HG03025 (cell line): Measurements from ENCODE around the gene STPG3.
"Not testable (repeated sequence)": the region's sequence is repeated elsewhere in the genome, so short reads cannot be mapped to it uniquely, and the experiment has no call there.

Experiments used
- ATAC-seq: cut with Tn5 transposase; IDR thresholded peaks from one replicate; pipeline ENCODE4 v1.9.1; 2021; ENCODE audit warnings: mild to moderate bottlenecking, moderate library complexity; ENCODE audit not compliant: unreplicated experiment, low FRiP score

STPG3 gene

GRCh38 chr9:137243626-137244485, 7.2 kb upstream of the STPG3 start:
- no peak for ATAC-seq

GRCh38 chr9:137244486-137245449, 6.3 kb upstream of the STPG3 start:
- ATAC-seq, result no peak

GRCh38 chr9:137245450-137246421, 5.3 kb upstream of the STPG3 start:
- no peak for ATAC-seq

- no peak for ATAC-seq
Measured at GRCh38 chr9:137247135-137247915, 3.8 kb upstream of the STPG3 start.

GRCh38 chr9:137247916-137248175, 3.2 kb upstream of the STPG3 start:
- no peak for ATAC-seq

- no peak for ATAC-seq
Measured at GRCh38 chr9:137250329-137251193, 525 bp upstream of the STPG3 start.

- ATAC-seq, result no peak
Measured at GRCh38 chr9:137251490-137252268, 593 bp downstream of the STPG3 start.

- ATAC-seq, result no peak
Measured at GRCh38 chr9:137252555-137253506, 1.7 kb downstream of the STPG3 start.

- no peak for ATAC-seq
Measured at GRCh38 chr9:137253717-137254623, 2.9 kb downstream of the STPG3 start.

GRCh38 chr9:137254624-137255447, 3.8 kb downstream of the STPG3 start, which contains the start of gene NELFB:
Gene NELFB (plus strand): TSS chr9:137255327.
- peak; percentile 79 for ATAC-seq

- ATAC-seq, result no peak
Measured at GRCh38 chr9:137255448-137256114, 4.5 kb downstream of the STPG3 start.

- ATAC-seq, result no peak
Measured at GRCh38 chr9:137256362-137256761, 5.3 kb downstream of the STPG3 start.

GRCh38 chr9:137256856-137257255, 5.8 kb downstream of the STPG3 start:
- no peak for ATAC-seq

GRCh38 chr9:137262173-137262908, 11.3 kb downstream of the STPG3 start:
- ATAC-seq, result not testable (repeated sequence)
